Panc1 (cell line): ENCODE results near the gene NTN3. TPM values are rescaled to one million over a fixed set of nuclear protein-coding genes. Genes with fewer than 3 reads are reported as not detected.

ENCODE experiments used
- ATAC-seq: fragments of 200-7000 bp; cut with Tn5 transposase; 2 replicates; pipeline ENCODE4 v1.9.1; 2020; ENCODE audit warnings: mild to moderate bottlenecking, moderate library complexity
- BruUV-seq: library from RNA; stranded (reverse); fragments of 400-500 nt; replicated peaks from 2 replicates; lab custom pipeline; 2021; lab: Mats Ljungman, UMichigan
- CTCF ChIA-PET: fragments of 300-600 bp; sonication (Branson Sonifier 250); formaldehyde crosslinking; loops from one replicate; lab custom pipeline; 2022; ENCODE audit warnings: antibody characterized with exemption; lab: Charles Lee
- POLR2A ChIA-PET: fragments of 300-600 bp; sonication (Branson Sonifier 250); formaldehyde crosslinking; loops from one replicate; lab custom pipeline; 2022; ENCODE audit warnings: antibody characterized with exemption; lab: Charles Lee
- DNase-seq: peaks from one replicate; pipeline ENCODE4 v3.0.0-alpha.2; 2010; ENCODE audit warnings: low read depth, low spot score
- H3K27ac ChIP-seq: 2 replicates; pipeline ENCODE4 v1.5.1; 2011; ENCODE audit warnings: mild to moderate bottlenecking, low read length, inconsistent platforms
- H3K27me3 ChIP-seq: fragments of 200-500 bp; sonication (Bioruptor generic); 2 replicates; pipeline ENCODE4 v1.6.0; 2014; ENCODE audit warnings: low read length, inconsistent platforms; ENCODE audit not compliant: control insufficient read depth, insufficient read depth
- H3K36me3 ChIP-seq: fragments of 200-500 bp; sonication (Bioruptor generic); 2 replicates; pipeline ENCODE4 v1.5.1; 2014; ENCODE audit warnings: inconsistent platforms, mild to moderate bottlenecking, low read length, moderate library complexity; ENCODE audit not compliant: control insufficient read depth, insufficient read depth
- H3K4me1 ChIP-seq: 2 replicates; pipeline ENCODE4 v1.5.1; 2011; ENCODE audit warnings: inconsistent platforms, mild to moderate bottlenecking, low read length, moderate library complexity; ENCODE audit not compliant: control insufficient read depth, insufficient read depth
- H3K4me3 ChIP-seq, 2 experiments: 2 replicates each; pipeline ENCODE4 v1.5.1; 2011 to 2012; ENCODE audit warnings: low read depth in 2 of 2, low read length in 2 of 2, mild to moderate bottlenecking in 2 of 2, inconsistent platforms in 1 of 2, moderate library complexity in 1 of 2
- H3K9me3 ChIP-seq: fragments of 200-500 bp; sonication (Bioruptor generic); 2 replicates; pipeline ENCODE4 v1.5.1; 2014; ENCODE audit warnings: low read depth, mild to moderate bottlenecking, inconsistent platforms, low read length, moderate library complexity; ENCODE audit not compliant: control insufficient read depth, insufficient read depth
- POLR2AphosphoS5 ChIP-seq: IDR thresholded peaks from 2 replicates; pipeline ENCODE4 v1.6.1; 2012; ENCODE audit warnings: mild to moderate bottlenecking, low read depth, low read length, moderate library complexity
- REST ChIP-seq, 2 experiments: IDR thresholded peaks; 2 replicates each; pipeline ENCODE4 v1.6.1; 2011 to 2012; ENCODE audit warnings: low read depth in 2 of 2, control low read depth in 1 of 2, low read length in 1 of 2, mild to moderate bottlenecking in 1 of 2, moderate library complexity in 1 of 2; ENCODE audit not compliant: insufficient read depth in 1 of 2
- SIN3A ChIP-seq: IDR thresholded peaks from 2 replicates; pipeline ENCODE4 v1.6.1; 2012; ENCODE audit warnings: low read depth, mild to moderate bottlenecking, low read length, moderate library complexity, borderline replicate concordance; ENCODE audit not compliant: insufficient read depth
- TCF7L2 ChIP-seq: IDR thresholded peaks from 2 replicates; pipeline ENCODE4 v1.6.1; 2011; ENCODE audit warnings: mild to moderate bottlenecking, low read depth, low read length, inconsistent platforms
- in situ Hi-C: cut with HindIII; loops from 2 replicates; pipeline ENCODE4 v1.10.0; 2016; ENCODE audit warnings: low sequenced_read_pairs, low pct_unique_long_range_greater_than_20kb
- intact Hi-C: fragments of 100-400 bp; cut with micrococcal nuclease; formaldehyde crosslinking; loops from one replicate; pipeline ENCODE4 v1.10.0; 2022; ENCODE audit not compliant: unreplicated experiment
- total RNA-seq: library from RNA; stranded (reverse); gene quantifications from one replicate; pipeline ENCODE4 v1.2.1, GENCODE V29; 2021; ENCODE audit not compliant: unreplicated experiment
- TF ChIP-seq, protein P1 (sequence below): fragments of 450-650 bp; IDR thresholded peaks from 2 replicates; pipeline ENCODE4 v1.5.1; 2017; ENCODE audit warnings: mild to moderate bottlenecking

The NTN3 gene
- total RNA-seq, 1 experiment from 2014 or later = 3.2 TPM

GRCh38 chr16:2497695-2498484 is 26.8 kb downstream of the NTN3 start:
- no TSS peak for BruUV-seq
- no peaks in the 10 kb centered on the region for H3K36me3 ChIP-seq
- H3K9me3 ChIP-seq = no peaks in the 10 kb centered on the region
- peaks cover 21% of the 10 kb centered on the region for H3K4me1 ChIP-seq
- POLR2A ChIA-PET = no interaction called here
- no peak for ATAC-seq
- DNase-seq = no peak
- H3K27me3 ChIP-seq = no peaks in the 10 kb centered on the region
- H3K27ac ChIP-seq = no peak overlapping the region
- in situ Hi-C loops (no loop called here), intact Hi-C loops (no loop called here)
- no peak overlapping the region for H3K4me3 ChIP-seq
- CTCF ChIA-PET = no interaction called here
- TF ChIP-seq TCF7L2 (no peak), POLR2AphosphoS5 (no peak), SIN3A (no peak), REST (IDR thresholded peaks at IDR 0.05; ENCODE audit: insufficient read depth in 1 of 2, low read depth in 2 of 2, low read length in 1 of 2) (no peak)
- TF ChIP-seq, protein P1, sequence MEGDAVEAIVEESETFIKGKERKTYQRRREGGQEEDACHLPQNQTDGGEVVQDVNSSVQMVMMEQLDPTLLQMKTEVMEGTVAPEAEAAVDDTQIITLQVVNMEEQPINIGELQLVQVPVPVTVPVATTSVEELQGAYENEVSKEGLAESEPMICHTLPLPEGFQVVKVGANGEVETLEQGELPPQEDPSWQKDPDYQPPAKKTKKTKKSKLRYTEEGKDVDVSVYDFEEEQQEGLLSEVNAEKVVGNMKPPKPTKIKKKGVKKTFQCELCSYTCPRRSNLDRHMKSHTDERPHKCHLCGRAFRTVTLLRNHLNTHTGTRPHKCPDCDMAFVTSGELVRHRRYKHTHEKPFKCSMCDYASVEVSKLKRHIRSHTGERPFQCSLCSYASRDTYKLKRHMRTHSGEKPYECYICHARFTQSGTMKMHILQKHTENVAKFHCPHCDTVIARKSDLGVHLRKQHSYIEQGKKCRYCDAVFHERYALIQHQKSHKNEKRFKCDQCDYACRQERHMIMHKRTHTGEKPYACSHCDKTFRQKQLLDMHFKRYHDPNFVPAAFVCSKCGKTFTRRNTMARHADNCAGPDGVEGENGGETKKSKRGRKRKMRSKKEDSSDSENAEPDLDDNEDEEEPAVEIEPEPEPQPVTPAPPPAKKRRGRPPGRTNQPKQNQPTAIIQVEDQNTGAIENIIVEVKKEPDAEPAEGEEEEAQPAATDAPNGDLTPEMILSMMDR = no peak

GRCh38 chr16:2498531-2499253 is 27.6 kb downstream of the NTN3 start:
- no peak for ATAC-seq
- no peaks in the 10 kb centered on the region for H3K9me3 ChIP-seq
- no peak overlapping the region for H3K27ac ChIP-seq
- TF ChIP-seq, protein P1 = no peak
- TF ChIP-seq POLR2AphosphoS5 = no peak
- TF ChIP-seq SIN3A = no peak
- no peak for TF ChIP-seq REST (IDR thresholded peaks at IDR 0.05; ENCODE audit: insufficient read depth in 1 of 2, low read depth in 2 of 2, low read length in 1 of 2)
- no peak for TF ChIP-seq TCF7L2
- H3K27me3 ChIP-seq = no peaks in the 10 kb centered on the region
- CTCF ChIA-PET = no interaction called here
- H3K36me3 ChIP-seq = no peaks in the 10 kb centered on the region; the same call in 1 of the 2 replicates
- intact Hi-C loops = no loop called here
- no peak for DNase-seq
- no peak overlapping the region for H3K4me3 ChIP-seq
- no TSS peak for BruUV-seq
- in situ Hi-C loops = no loop called here
- peaks cover 23% of the 10 kb centered on the region for H3K4me1 ChIP-seq
- POLR2A ChIA-PET = no interaction called here
